Progenitor cell of endocrine pancreas (in vitro differentiated cells): ENCODE results near the gene SEMA4D. TPM values are rescaled to one million over a fixed set of nuclear protein-coding genes. Genes with fewer than 3 reads are reported as not detected.

Experiments
- DNase-seq: peaks from one replicate; pipeline ENCODE4 v3.0.0; 2021; ENCODE audit warnings: low spot score; ENCODE audit not compliant: unreplicated experiment
- H3K27ac Mint-ChIP-seq: 2 replicates; pipeline ENCODE4 v1.8.0; 2021; ENCODE audit warnings: mild to moderate bottlenecking, moderate library complexity, mixed read lengths
- H3K27me3 Mint-ChIP-seq: 2 replicates; pipeline ENCODE4 v1.8.0; 2021; ENCODE audit warnings: mixed read lengths
- H3K36me3 Mint-ChIP-seq: 2 replicates; pipeline ENCODE4 v1.8.0; 2022; ENCODE audit warnings: mixed read lengths; ENCODE audit not compliant: insufficient read depth
- H3K4me1 Mint-ChIP-seq: 2 replicates; pipeline ENCODE4 v1.8.0; 2021; ENCODE audit warnings: low read depth, mixed read lengths
- H3K4me3 Mint-ChIP-seq: 2 replicates; pipeline ENCODE4 v1.8.0; 2021; ENCODE audit warnings: low read depth, mild to moderate bottlenecking, moderate library complexity, mixed read lengths
- H3K9me3 Mint-ChIP-seq: 2 replicates; pipeline ENCODE4 v1.8.0; 2021; ENCODE audit warnings: low read depth, mixed read lengths
- total RNA-seq: library from RNA; stranded (reverse); gene quantifications from 2 replicates; pipeline ENCODE4 v1.2.1, GENCODE V29; 2021
- TF ChIP-seq, protein P1 (sequence below): fragments of 200-600 bp; sonication (generic); IDR thresholded peaks from one replicate; pipeline ENCODE4 v1.5.0; 2021; ENCODE audit warnings: antibody characterized with exemption, mild to moderate bottlenecking; ENCODE audit not compliant: unreplicated experiment

SEMA4D gene
- total RNA-seq, 1 donor from 2014 or later: 63.1 TPM

DNA sequence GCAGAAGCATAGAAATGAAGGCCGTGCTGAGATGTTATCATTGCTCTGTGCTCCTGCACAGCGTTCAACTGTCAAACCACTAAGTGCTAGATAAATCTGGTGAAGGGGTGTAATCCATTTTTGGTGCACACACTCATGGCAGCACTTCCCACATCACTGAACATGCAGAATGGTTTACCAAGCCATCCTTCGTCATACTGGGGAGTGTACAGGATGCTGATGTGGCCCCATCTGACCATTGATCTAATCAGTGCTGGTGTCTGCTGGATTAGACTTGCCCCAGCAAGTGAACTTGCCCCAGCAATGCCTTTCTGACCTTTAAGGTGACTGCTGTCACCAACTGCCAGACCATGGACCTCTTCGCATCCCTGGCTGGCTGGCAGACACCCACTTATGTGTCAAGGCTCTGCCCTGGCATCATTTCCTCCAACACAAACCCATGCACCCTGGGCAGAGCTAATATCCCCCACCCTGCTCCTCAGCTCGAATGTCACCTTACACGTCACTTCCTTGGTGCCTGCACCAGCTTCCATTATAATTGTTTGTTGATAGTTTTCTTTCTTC, 4.2 kb upstream of the SEMA4D start:
- peaks cover 10% of the 10 kb centered on the region for H3K27me3 Mint-ChIP-seq
- no peaks in the 10 kb centered on the region for H3K36me3 Mint-ChIP-seq
- H3K4me1 Mint-ChIP-seq: peaks cover 4% of the 10 kb centered on the region
- no peaks in the 10 kb centered on the region for H3K9me3 Mint-ChIP-seq
- TF ChIP-seq, protein P1, sequence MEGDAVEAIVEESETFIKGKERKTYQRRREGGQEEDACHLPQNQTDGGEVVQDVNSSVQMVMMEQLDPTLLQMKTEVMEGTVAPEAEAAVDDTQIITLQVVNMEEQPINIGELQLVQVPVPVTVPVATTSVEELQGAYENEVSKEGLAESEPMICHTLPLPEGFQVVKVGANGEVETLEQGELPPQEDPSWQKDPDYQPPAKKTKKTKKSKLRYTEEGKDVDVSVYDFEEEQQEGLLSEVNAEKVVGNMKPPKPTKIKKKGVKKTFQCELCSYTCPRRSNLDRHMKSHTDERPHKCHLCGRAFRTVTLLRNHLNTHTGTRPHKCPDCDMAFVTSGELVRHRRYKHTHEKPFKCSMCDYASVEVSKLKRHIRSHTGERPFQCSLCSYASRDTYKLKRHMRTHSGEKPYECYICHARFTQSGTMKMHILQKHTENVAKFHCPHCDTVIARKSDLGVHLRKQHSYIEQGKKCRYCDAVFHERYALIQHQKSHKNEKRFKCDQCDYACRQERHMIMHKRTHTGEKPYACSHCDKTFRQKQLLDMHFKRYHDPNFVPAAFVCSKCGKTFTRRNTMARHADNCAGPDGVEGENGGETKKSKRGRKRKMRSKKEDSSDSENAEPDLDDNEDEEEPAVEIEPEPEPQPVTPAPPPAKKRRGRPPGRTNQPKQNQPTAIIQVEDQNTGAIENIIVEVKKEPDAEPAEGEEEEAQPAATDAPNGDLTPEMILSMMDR: no peak
- no peak for DNase-seq
- H3K27ac Mint-ChIP-seq: no peak overlapping the region
- no peak overlapping the region for H3K4me3 Mint-ChIP-seq

DNA sequence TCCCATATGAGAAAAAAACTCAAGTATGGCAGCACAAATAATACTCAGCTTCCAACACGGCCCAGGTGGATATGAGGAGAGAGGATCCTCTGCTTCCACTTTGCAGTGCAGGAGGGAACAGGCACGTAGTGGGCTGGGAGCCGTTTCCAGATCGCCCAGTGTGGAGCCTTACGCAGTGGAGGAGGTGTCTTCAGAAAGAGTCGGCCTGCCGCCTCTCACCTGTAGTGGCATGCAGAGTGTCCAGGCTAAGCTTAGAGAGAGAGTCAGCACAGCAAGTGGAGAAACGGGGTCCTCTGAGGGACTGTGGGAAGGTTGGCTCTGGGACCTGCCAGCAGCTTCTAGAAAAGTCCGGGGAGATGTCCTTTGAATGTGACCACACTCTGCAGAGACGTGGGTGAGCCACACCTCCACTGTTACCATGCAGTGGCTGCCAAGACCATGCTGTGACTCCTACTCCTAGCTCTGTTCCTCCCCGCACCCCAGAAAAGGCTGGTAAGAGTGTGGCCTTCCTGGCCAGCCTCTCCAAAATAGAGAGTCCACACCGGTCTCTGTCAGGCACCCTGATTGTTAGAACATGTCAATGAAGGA, 3.5 kb upstream of the SEMA4D start:
- Mint-ChIP-seq H3K4me1 (peaks cover 11% of the 10 kb centered on the region), H3K4me3 (no peak overlapping the region), H3K27me3 (peaks cover 10% of the 10 kb centered on the region), H3K36me3 (no peaks in the 10 kb centered on the region), H3K27ac (no peak overlapping the region), H3K9me3 (no peaks in the 10 kb centered on the region)
- TF ChIP-seq, protein P1: no peak
- no peak for DNase-seq

DNA sequence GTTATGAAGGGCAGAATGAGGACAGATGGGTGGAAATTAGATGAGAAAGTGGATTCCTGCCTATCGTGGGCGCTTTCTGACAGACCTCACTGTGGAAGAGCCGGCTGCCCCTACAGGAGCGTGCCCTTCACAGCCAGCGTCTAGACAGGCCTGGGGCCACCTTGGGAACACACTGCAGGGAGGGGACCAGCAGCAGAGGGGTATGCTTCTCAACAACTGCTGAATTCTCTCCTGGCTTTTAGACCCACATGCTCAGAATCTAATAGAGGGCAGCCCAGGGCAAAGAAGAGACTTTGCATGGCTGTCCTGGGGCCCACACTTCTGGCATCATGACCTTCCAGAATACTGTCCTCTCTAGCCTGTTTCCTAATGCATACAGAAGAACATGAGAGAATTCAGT, 2.1 kb upstream of the SEMA4D start:
- Mint-ChIP-seq H3K9me3 (no peaks in the 10 kb centered on the region), H3K27ac (no peak overlapping the region), H3K4me3 (no peak overlapping the region), H3K27me3 (peaks cover 10% of the 10 kb centered on the region), H3K4me1 (peaks cover 20% of the 10 kb centered on the region), H3K36me3 (no peaks in the 10 kb centered on the region)
- DNase-seq: no peak
- TF ChIP-seq, protein P1: no peak

DNA sequence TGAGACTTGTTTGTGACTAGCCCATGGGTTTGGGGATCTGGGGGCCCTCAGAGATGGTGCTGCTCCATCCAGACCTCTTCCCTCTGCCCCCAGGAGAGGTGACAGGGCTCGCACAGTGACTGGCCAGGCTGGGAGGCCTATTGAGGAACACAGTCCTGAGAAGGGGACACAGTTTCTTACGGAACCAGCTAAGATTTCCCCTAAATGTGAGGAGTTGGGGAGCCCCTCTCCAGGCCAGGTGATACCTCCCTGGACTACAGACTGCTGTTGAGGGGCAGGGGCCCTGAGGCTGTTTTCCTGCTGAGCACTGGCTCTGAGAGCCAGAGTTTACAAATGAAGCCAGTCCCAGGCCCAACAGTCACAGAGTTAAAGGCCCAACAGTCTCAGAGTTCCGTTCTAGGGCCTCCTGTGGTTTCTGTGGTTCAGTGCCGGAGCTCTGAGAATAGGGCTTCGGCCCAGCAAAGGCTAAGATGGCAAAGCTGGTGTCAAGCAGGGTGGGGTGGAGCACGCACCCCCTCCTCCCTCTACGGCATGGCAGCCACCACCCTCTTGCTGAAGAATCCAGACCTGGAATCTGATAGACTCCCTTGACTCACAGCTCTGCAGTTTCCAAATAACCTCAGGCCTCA, 1.1 kb upstream of the SEMA4D start:
- H3K27ac Mint-ChIP-seq: no peak overlapping the region
- peaks cover 10% of the 10 kb centered on the region for H3K27me3 Mint-ChIP-seq
- peaks cover 28% of the 10 kb centered on the region for H3K4me1 Mint-ChIP-seq
- TF ChIP-seq, protein P1: no peak
- no peaks in the 10 kb centered on the region for H3K36me3 Mint-ChIP-seq
- no peaks in the 10 kb centered on the region for H3K9me3 Mint-ChIP-seq
- peak overlapping the region; percentile 78 for H3K4me3 Mint-ChIP-seq
- DNase-seq: no peak

GRCh38 chr9:89497257-89497963, 503 bp downstream of the SEMA4D start:
- peaks cover 35% of the 10 kb centered on the region for H3K4me1 Mint-ChIP-seq
- H3K27me3 Mint-ChIP-seq: peaks cover 6% of the 10 kb centered on the region
- peak overlapping the region; percentile 82 for H3K27ac Mint-ChIP-seq
- TF ChIP-seq, protein P1: no peak
- no peak for DNase-seq
- peak overlapping the region; percentile 82 for H3K4me3 Mint-ChIP-seq
- no peaks in the 10 kb centered on the region for H3K9me3 Mint-ChIP-seq
- H3K36me3 Mint-ChIP-seq: no peaks in the 10 kb centered on the region
